Adrenal gland (tissue), 12 donors: Measurements from ENCODE around the gene WDR86. TPM values are rescaled to one million over a fixed set of nuclear protein-coding genes. Genes with fewer than 3 reads are reported as not detected.

Source experiments
- DNase-seq, 7 donors: peaks; one replicate each; pipeline ENCODE4 v3.0.0-alpha.2; 2019 to 2020
- H3K27ac ChIP-seq, 5 donors: fragments of 200-600 bp; sonication (generic) in 4 of 5; 1 replicate in 3 of 5; 2 replicates in 2 of 5; pipeline versions ENCODE4 v1.5.1 to v1.8.0; 2016 to 2020; ENCODE audit warnings: mild to moderate bottlenecking in 1 of 5
- H3K27me3 ChIP-seq: fragments of 200-600 bp; 2 replicates; pipeline ENCODE4 v1.8.0; 2021
- H3K36me3 ChIP-seq, 2 donors: fragments of 200-600 bp; replicated peaks in 1 of 2; 1 replicate in 1 of 2; 2 replicates in 1 of 2; pipeline versions ENCODE4 v1.5.1 to v1.8.0; 2018 to 2022
- H3K4me1 ChIP-seq, 2 donors: fragments of 200-600 bp; replicated peaks in 1 of 2; 1 replicate in 1 of 2; 2 replicates in 1 of 2; pipeline versions ENCODE4 v1.5.1 to v1.8.0; 2018 to 2021
- H3K4me3 ChIP-seq, 4 donors: fragments of 200-600 bp; sonication (generic) in 3 of 4; one replicate each; pipeline ENCODE4 v1.5.1; 2016 to 2018
- H3K9me3 ChIP-seq, 3 donors: fragments of 200-600 bp; sonication (generic) in 1 of 3; replicated peaks in 1 of 3; 1 replicate in 2 of 3; 2 replicates in 1 of 3; pipeline versions ENCODE4 v1.5.1 to v1.8.0; 2016 to 2021
- CTCF ChIP-seq, 6 experiments: fragments of 450-650 bp in 4 of 6; fragments of 200-600 bp in 2 of 6; sonication (generic) in 1 of 6; IDR thresholded peaks; 1 replicate in 5 of 6; 2 replicates in 1 of 6; pipeline versions ENCODE4 v1.5.1 to v1.8.0; 2016 to 2021; ENCODE audit warnings: antibody characterized with exemption in 6 of 6, mild to moderate bottlenecking in 2 of 6, moderate library complexity in 1 of 6
- POLR2A ChIP-seq, 2 donors: fragments of 450-650 bp; IDR thresholded peaks; one replicate each; pipeline ENCODE4 v1.6.1; 2017; ENCODE audit warnings: antibody characterized with exemption in 2 of 2, mild to moderate bottlenecking in 2 of 2, moderate library complexity in 1 of 2
- WGBS, 4 donors: extraction: QIAGEN DNeasy Blood & Tissue Kit in 2 of 4; methylation state at CpG; one replicate each; pipeline versions ENCODE4 v1.1.5 to v1.1.7; 2013 to 2017; 5-methylcytosine and 5-hydroxymethylcytosine counted together
- intact Hi-C, 2 donors: fragments of 100-400 bp; cut with DNase I; formaldehyde crosslinking; loops; one replicate each; pipeline versions ENCODE4 v1.14.1 to v1.15.0; 2022 to 2023
- polyA plus RNA-seq, 3 donors: library from polyadenylated mRNA; stranded (reverse); fragments of 200-250 nt in 2 of 3; fragments of 350-450 nt in 1 of 3; fragmentation: Illumina TruSeq in 1 of 3; extraction: RNeasy Lipid Tissue Mini Kit (QIAGEN cat#74804) in 1 of 3; gene quantifications; one replicate each; pipeline ENCODE4 v1.2.3, GENCODE V29; 2013 to 2014
- total RNA-seq, 9 donors: library from RNA; depleted of rRNA in 4 of 9; stranded (reverse); fragments of >200 nt in 4 of 9; fragments of 120-200 nt in 1 of 9; fragmentation: NEBNext Ultra II Directional in 1 of 9; extraction: Animal tissue kit (Norgen Biotek cat#: 25700) in 1 of 9; gene quantifications; one replicate each; pipeline versions ENCODE4 v1.1.0 to v1.2.4, GENCODE V29; 2013 to 2023
- donor health status: healthy with polysubstance abuse.
- donor health status: Bipolar disorder and iron deficiency.
- donor health status: DM: yes; HTN: yes; CAD: no.
- donor health status: DM: no; HTN: no; CAD: no.
- donor health status: DM: no; HTN: no; CAD: no.
- donor health status: DM: yes; HTN: yes; CAD: no.

WDR86 gene
- total and polyA plus RNA-seq, 12 donors, result 1.4 to 16.7 (median 5.5) TPM; not detected in 1

- Histone ChIP-seq H3K36me3 (peaks cover 0 to 17% of the 10 kb centered on the region in 2 donors), H3K4me1 (peaks cover 13 to 23% of the 10 kb centered on the region in 2 donors), H3K4me3 (peak overlapping the region; percentile 71 to 98 (median 94)), H3K9me3 (no peaks in the 10 kb centered on the region), H3K27me3 (no peaks in the 10 kb centered on the region), H3K27ac (peak overlapping the region; percentile 71 to 85 (median 75))
- intact Hi-C loops, result no loop called here
- no peak for DNase-seq
- WGBS, 4 donors, result 2 to 5% (median 3%) methylated on average over 11 of the region's 11 CpGs
- TF ChIP-seq POLR2A (IDR thresholded peaks at IDR 0.05) (no peak), CTCF (IDR thresholded peaks at IDR 0.05) (no peak)
Measured at GRCh38 chr7:151342102-151342646, 67.7 kb downstream of the WDR86 start.

- peak; percentile 88 to 96 (median 94) for DNase-seq
- H3K27ac ChIP-seq, result peak within 1 kb of the TSS; percentile 71 to 85 (median 75)
Measured at GRCh38 chr7:151341357-151342101, 68.3 kb downstream of the WDR86 start, which contains the start of gene NUB1. Gene NUB1, plus strand, starts transcription at chr7:151341812. Its CDS starts 3,538 bp downstream, at chr7:151345350.

GRCh38 chr7:151340794-151341356 lies 69.0 kb downstream of the WDR86 start:
- peaks cover 13 to 19% of the 10 kb centered on the region in 2 donors for H3K4me1 ChIP-seq
- H3K36me3 ChIP-seq, result peaks cover 0 to 6% of the 10 kb centered on the region in 2 donors
- H3K9me3 ChIP-seq, result no peaks in the 10 kb centered on the region
- intact Hi-C loops, result no loop called here
- peak overlapping the region in 2 of 4 donors; percentile 71 to 97 for H3K4me3 ChIP-seq
- H3K27ac ChIP-seq, result peak overlapping the region in 3 of 5 donors; percentile 47 to 82 (median 48)
- TF ChIP-seq CTCF (IDR thresholded peaks at IDR 0.05), result peak in 3 of 6 experiments; percentile 14 to 29 (median 28)
- TF ChIP-seq POLR2A (IDR thresholded peaks at IDR 0.05), result no peak
- 44 to 50% (median 48%) methylated on average over 12 of the region's 12 CpGs for WGBS, 4 donors
- no peaks in the 10 kb centered on the region for H3K27me3 ChIP-seq
- DNase-seq, result no peak

More at GRCh38 chr7:151341357-151342101, 68.3 kb downstream of the WDR86 start, which contains the start of gene NUB1:
- WGBS, 4 donors, result 3 to 9% (median 3%) methylated on average over 18 to 72 of the region's 72 CpGs
- H3K27me3 ChIP-seq, result no peaks in the 10 kb centered on the region
- peak within 1 kb of the TSS; percentile 71 to 98 (median 94) for H3K4me3 ChIP-seq
- intact Hi-C loops, result no loop called here
- peaks cover 0 to 13% of the 10 kb centered on the region in 2 donors for H3K36me3 ChIP-seq
- peak; percentile 59 to 88 for TF ChIP-seq POLR2A (IDR thresholded peaks at IDR 0.05)
- peak in 2 of 6 experiments; percentile 0 to 6 for TF ChIP-seq CTCF (IDR thresholded peaks at IDR 0.05)
- H3K9me3 ChIP-seq, result no peaks in the 10 kb centered on the region
- peaks cover 13 to 23% of the 10 kb centered on the region in 2 donors for H3K4me1 ChIP-seq
